ENCODE results near the gene ARID4A.

DNA sequence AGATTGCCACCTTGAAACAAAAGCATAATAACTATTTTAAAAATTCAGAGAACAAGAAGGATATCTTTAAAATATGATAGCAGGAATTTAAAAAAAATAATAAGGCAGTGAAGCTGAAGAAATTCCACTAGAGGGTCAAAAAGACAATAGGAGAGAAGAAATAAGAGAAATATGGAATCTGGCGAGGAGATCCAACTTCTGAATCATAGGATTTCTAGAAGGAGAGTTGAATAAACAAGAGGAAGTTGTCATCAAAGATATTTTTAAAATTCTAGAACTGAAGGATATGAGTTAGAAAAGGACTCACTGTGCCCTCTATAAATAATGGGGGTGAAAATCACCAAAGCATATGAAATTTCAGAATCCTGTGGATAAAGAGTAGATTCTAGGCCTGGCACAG is 70.6 kb downstream of the ARID4A start:
- TF ChIP-seq POLR2AphosphoS5 (IDR thresholded peaks at IDR 0.05), result no peak
- TF ChIP-seq, protein P1, sequence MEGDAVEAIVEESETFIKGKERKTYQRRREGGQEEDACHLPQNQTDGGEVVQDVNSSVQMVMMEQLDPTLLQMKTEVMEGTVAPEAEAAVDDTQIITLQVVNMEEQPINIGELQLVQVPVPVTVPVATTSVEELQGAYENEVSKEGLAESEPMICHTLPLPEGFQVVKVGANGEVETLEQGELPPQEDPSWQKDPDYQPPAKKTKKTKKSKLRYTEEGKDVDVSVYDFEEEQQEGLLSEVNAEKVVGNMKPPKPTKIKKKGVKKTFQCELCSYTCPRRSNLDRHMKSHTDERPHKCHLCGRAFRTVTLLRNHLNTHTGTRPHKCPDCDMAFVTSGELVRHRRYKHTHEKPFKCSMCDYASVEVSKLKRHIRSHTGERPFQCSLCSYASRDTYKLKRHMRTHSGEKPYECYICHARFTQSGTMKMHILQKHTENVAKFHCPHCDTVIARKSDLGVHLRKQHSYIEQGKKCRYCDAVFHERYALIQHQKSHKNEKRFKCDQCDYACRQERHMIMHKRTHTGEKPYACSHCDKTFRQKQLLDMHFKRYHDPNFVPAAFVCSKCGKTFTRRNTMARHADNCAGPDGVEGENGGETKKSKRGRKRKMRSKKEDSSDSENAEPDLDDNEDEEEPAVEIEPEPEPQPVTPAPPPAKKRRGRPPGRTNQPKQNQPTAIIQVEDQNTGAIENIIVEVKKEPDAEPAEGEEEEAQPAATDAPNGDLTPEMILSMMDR (IDR thresholded peaks at IDR 0.05), result no peak
- TF ChIP-seq POLR2A (IDR thresholded peaks at IDR 0.05; ENCODE audit: low read depth), result no peak
- TF ChIP-seq EP300 (IDR thresholded peaks at IDR 0.05), result no peak
